Measurements from ENCODE around the gene TIAM2. TPM values are rescaled to one million over a fixed set of nuclear protein-coding genes. Genes with fewer than 3 reads are reported as not detected.

Gene TIAM2
- total and polyA plus RNA-seq, 9 donors: 9.1 to 15.6 (median 10.3) TPM

GRCh38 chr6:155219299-155219698 is 224.2 kb downstream of the TIAM2 start:
- no peak overlapping the region for H3K27ac ChIP-seq
- H3K36me3 ChIP-seq: no peaks in the 10 kb centered on the region
- H3K4me1 ChIP-seq (ENCODE audit: insufficient read depth): no peaks in the 10 kb centered on the region
- no peak overlapping the region for H3K4me3 ChIP-seq
- H3K27me3 ChIP-seq: no peaks in the 10 kb centered on the region
- H3K9me3 ChIP-seq: no peaks in the 10 kb centered on the region
- no peak for DNase-seq
- WGBS, 3 donors: 92 to 94% (median 94%) methylated on average over 7 of the region's 7 CpGs
- intact Hi-C loops (cut with DNase I): no loop called here
- TF ChIP-seq CTCF (IDR thresholded peaks at IDR 0.05) (no peak), EP300 (IDR thresholded peaks at IDR 0.05) (no peak), POLR2A (IDR thresholded peaks at IDR 0.05) (no peak)

GRCh38 chr6:155219858-155220301 is 224.8 kb downstream of the TIAM2 start:
- no peak overlapping the region for H3K4me3 ChIP-seq
- H3K36me3 ChIP-seq: no peaks in the 10 kb centered on the region
- intact Hi-C loops (cut with DNase I): loop anchor here in 1 of 4 donors (5.0 kb wide), 1 partner anchor 163 kb away; no protein-coding TSS in a partner anchor
- TF ChIP-seq EP300 (IDR thresholded peaks at IDR 0.05) (no peak), CTCF (IDR thresholded peaks at IDR 0.05) (no peak), POLR2A (IDR thresholded peaks at IDR 0.05) (no peak)
- no peak overlapping the region for H3K27ac ChIP-seq
- H3K4me1 ChIP-seq (ENCODE audit: insufficient read depth): no peaks in the 10 kb centered on the region
- DNase-seq: no peak
- H3K27me3 ChIP-seq: no peaks in the 10 kb centered on the region
- no peaks in the 10 kb centered on the region for H3K9me3 ChIP-seq
- 90 to 92% (median 92%) methylated on average over 5 of the region's 5 CpGs for WGBS, 3 donors

- H3K9me3 ChIP-seq: no peaks in the 10 kb centered on the region
- no peak for DNase-seq
- no peaks in the 10 kb centered on the region for H3K36me3 ChIP-seq
- TF ChIP-seq CTCF (IDR thresholded peaks at IDR 0.05) (no peak), EP300 (IDR thresholded peaks at IDR 0.05) (no peak), POLR2A (IDR thresholded peaks at IDR 0.05) (no peak)
- no peak overlapping the region for H3K27ac ChIP-seq
- H3K4me1 ChIP-seq (ENCODE audit: insufficient read depth): no peaks in the 10 kb centered on the region
- no peaks in the 10 kb centered on the region for H3K27me3 ChIP-seq
- no peak overlapping the region for H3K4me3 ChIP-seq
- intact Hi-C loops (cut with DNase I): loop anchor here in 1 of 4 donors (5.0 kb wide), 1 partner anchor 164 kb away; no protein-coding TSS in a partner anchor
- WGBS, 3 donors: 79 to 82% (median 80%) methylated on average over 4 of the region's 4 CpGs
Measured at GRCh38 chr6:155221086-155221485, 226.0 kb downstream of the TIAM2 start.

GRCh38 chr6:155222506-155222905 is 227.4 kb downstream of the TIAM2 start:
- no peak for TF ChIP-seq EP300 (IDR thresholded peaks at IDR 0.05)
- TF ChIP-seq CTCF (IDR thresholded peaks at IDR 0.05): no peak
- TF ChIP-seq POLR2A (IDR thresholded peaks at IDR 0.05): no peak
- 87 to 91% (median 89%) methylated on average over 4 of the region's 4 CpGs for WGBS, 3 donors
- intact Hi-C loops (cut with DNase I): loop anchor here in 1 of 4 donors (5.0 kb wide), 1 partner anchor 165 kb away; no protein-coding TSS in a partner anchor

More at GRCh38 chr6:155222506-155222905, 227.4 kb downstream of the TIAM2 start:
- Histone ChIP-seq H3K27ac (no peak overlapping the region), H3K9me3 (no peaks in the 10 kb centered on the region), H3K4me3 (no peak overlapping the region), H3K36me3 (no peaks in the 10 kb centered on the region), H3K27me3 (no peaks in the 10 kb centered on the region), H3K4me1 (ENCODE audit: insufficient read depth) (no peaks in the 10 kb centered on the region)
- DNase-seq: no peak

All from ovary (tissue), 9 donors.